Measurements from ENCODE around the gene HIP1R.

HIP1R gene

DNA sequence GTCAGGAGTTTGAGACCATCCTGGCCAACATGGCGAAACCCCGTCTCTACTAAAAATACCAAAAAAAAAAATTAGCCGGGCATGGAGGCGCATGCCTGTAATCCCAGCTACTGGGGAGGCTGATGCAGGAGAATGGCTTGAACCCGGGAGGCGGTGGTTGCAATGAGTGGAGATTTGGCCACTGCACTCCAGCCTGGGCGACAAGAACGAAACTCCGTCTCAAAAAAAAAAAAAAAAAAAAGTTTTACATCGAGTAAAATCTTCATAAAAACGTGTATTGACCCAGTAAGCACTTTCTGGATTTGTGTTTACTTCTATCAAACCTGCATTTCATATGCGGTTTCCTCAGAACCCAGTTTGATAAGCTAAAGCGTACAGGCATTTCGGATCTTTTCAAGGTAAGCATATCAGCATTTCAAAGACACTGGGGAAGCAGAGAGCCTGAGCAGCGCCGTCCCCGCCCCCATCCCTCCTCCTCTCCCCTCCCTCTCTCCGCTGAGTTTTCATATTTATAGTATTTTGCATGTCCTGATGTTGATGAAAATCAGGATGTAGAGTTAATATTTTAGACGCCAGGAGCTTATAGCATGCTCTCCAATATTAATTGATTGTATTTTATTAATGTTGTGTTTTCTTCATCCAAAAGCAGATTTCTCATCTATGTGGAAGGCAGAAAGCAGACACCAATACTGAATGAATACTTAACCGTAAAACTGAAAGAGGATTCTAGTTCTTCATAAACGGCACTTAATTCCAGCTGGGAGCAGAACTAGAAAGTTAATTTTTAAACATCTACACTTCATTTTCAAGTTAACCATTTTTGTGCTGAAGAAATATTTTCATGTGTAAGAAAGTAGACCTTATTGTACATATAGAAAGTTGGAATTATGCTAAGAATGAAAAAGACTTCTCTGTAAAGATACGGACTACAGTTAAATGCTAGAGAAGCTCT lies 9.2 kb upstream of the HIP1R start:
- H3K4me1 ChIP-seq (ENCODE audit: insufficient read depth, low read length): no peaks in the 10 kb centered on the region
- DNase-seq (no peak), ATAC-seq (ENCODE audit: insufficient read depth, low read depth) (no peak)
- TF ChIP-seq, protein P1, sequence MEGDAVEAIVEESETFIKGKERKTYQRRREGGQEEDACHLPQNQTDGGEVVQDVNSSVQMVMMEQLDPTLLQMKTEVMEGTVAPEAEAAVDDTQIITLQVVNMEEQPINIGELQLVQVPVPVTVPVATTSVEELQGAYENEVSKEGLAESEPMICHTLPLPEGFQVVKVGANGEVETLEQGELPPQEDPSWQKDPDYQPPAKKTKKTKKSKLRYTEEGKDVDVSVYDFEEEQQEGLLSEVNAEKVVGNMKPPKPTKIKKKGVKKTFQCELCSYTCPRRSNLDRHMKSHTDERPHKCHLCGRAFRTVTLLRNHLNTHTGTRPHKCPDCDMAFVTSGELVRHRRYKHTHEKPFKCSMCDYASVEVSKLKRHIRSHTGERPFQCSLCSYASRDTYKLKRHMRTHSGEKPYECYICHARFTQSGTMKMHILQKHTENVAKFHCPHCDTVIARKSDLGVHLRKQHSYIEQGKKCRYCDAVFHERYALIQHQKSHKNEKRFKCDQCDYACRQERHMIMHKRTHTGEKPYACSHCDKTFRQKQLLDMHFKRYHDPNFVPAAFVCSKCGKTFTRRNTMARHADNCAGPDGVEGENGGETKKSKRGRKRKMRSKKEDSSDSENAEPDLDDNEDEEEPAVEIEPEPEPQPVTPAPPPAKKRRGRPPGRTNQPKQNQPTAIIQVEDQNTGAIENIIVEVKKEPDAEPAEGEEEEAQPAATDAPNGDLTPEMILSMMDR (IDR thresholded peaks at IDR 0.05; ENCODE audit: borderline replicate concordance, extremely low read depth, low read length, poor library complexity, severe bottlenecking): no peak
- no peak for TF ChIP-seq EZH2 (IDR thresholded peaks at IDR 0.05; ENCODE audit: borderline replicate concordance, low read depth, low read length, severe bottlenecking)
- H3K79me2 ChIP-seq (ENCODE audit: insufficient read depth, low read length): no peaks in the 10 kb centered on the region
- H3K27me3 ChIP-seq (ENCODE audit: insufficient read depth, low read length, poor library complexity): no peaks in the 10 kb centered on the region
- no peaks in the 10 kb centered on the region for H4K20me1 ChIP-seq (ENCODE audit: insufficient read depth, low read length)
- H3K4me3 ChIP-seq (ENCODE audit: low read depth in 1 of 2, low read length in 2 of 2): no peak overlapping the region
- no peaks in the 10 kb centered on the region for H3K9me3 ChIP-seq (ENCODE audit: insufficient read depth, low read length, severe bottlenecking)
- no peak overlapping the region for H3K9ac ChIP-seq (ENCODE audit: low read depth, low read length)
- no peaks in the 10 kb centered on the region for H3K36me3 ChIP-seq (ENCODE audit: insufficient read depth, low read length)
- no peak overlapping the region for H2AFZ ChIP-seq (ENCODE audit: low read depth, low read length)
- no peak overlapping the region for H3K4me2 ChIP-seq (ENCODE audit: insufficient read depth, low read length)
- no peak overlapping the region for H3K27ac ChIP-seq (ENCODE audit: low read length)

DNA sequence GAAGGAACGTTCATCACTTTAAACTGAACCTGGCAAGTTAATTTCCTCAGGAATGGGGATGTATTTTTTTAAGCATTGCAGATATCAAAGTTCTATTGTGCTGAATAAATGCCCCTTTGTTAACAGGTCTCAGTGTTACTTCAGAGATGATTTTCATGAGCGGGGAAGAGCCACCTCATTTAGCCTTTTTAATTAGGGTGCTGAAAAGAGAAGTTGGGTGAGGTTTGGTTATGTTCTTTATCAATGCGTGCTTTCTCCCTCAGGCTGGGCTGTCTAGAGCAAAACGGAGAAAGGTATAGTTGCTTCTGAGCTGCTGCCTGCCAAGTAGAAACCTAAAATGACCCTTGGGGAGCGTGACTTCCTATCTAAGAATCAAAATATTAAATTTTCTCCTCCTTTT lies 8.0 kb upstream of the HIP1R start:
- DNase-seq: no peak
- Histone ChIP-seq H3K4me1 (ENCODE audit: insufficient read depth, low read length) (no peaks in the 10 kb centered on the region), H3K9me3 (ENCODE audit: insufficient read depth, low read length, severe bottlenecking) (no peaks in the 10 kb centered on the region), H3K79me2 (ENCODE audit: insufficient read depth, low read length) (no peaks in the 10 kb centered on the region), H3K4me3 (ENCODE audit: low read depth in 1 of 2, low read length in 2 of 2) (no peak overlapping the region), H3K4me2 (ENCODE audit: insufficient read depth, low read length) (no peak overlapping the region), H2AFZ (ENCODE audit: low read depth, low read length) (no peak overlapping the region), H3K27me3 (ENCODE audit: insufficient read depth, low read length, poor library complexity) (no peaks in the 10 kb centered on the region), H3K27ac (ENCODE audit: low read length) (no peak overlapping the region), H3K36me3 (ENCODE audit: insufficient read depth, low read length) (no peaks in the 10 kb centered on the region), H4K20me1 (ENCODE audit: insufficient read depth, low read length) (no peaks in the 10 kb centered on the region), H3K9ac (ENCODE audit: low read depth, low read length) (no peak overlapping the region)
- ATAC-seq (ENCODE audit: insufficient read depth, low read depth): no peak
- TF ChIP-seq EZH2 (IDR thresholded peaks at IDR 0.05; ENCODE audit: borderline replicate concordance, low read depth, low read length, severe bottlenecking): no peak
- TF ChIP-seq, protein P1 (IDR thresholded peaks at IDR 0.05; ENCODE audit: borderline replicate concordance, extremely low read depth, low read length, poor library complexity, severe bottlenecking): no peak

DNA sequence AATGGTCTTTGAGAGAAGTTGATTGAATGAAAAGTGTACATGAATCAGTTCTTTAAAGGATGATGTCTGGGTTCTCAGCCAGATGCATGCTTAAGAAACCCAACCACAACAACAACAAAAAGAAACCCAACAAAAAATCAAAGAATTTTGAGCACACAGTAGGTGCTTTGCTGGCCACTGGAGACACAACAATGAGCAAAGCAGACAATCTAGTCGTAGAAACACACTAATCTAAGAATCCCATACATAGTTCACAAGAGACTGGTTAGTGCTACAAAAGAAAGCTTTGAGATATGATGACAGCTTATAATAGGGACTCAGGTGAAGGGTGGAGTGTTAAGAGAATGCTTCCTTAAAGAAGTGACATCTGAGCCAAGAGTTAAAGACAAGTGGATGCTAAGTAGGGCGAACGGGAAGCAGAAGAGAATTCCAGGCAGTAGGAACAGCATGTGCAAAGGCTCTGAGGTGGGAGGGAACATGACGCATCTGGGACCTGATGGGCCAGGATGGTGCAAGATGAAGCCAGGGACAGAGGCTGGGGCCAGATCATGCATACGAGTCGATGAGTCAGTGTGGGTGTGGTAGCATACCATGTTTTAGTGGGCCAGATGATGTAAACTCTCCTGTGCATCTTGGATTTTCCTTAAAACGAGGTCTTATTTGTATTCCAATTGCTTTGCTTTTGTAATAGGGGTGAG lies 4.6 kb upstream of the HIP1R start:
- TF ChIP-seq EZH2 (IDR thresholded peaks at IDR 0.05; ENCODE audit: borderline replicate concordance, low read depth, low read length, severe bottlenecking): no peak
- TF ChIP-seq, protein P1 (IDR thresholded peaks at IDR 0.05; ENCODE audit: borderline replicate concordance, extremely low read depth, low read length, poor library complexity, severe bottlenecking): no peak
- Histone ChIP-seq H2AFZ (ENCODE audit: low read depth, low read length) (no peak overlapping the region), H3K79me2 (ENCODE audit: insufficient read depth, low read length) (no peaks in the 10 kb centered on the region), H4K20me1 (ENCODE audit: insufficient read depth, low read length) (peaks cover 3% of the 10 kb centered on the region; the same call in 1 of the 2 replicates), H3K4me2 (ENCODE audit: insufficient read depth, low read length) (no peak overlapping the region), H3K9ac (ENCODE audit: low read depth, low read length) (no peak overlapping the region), H3K4me3 (ENCODE audit: low read depth in 1 of 2, low read length in 2 of 2) (no peak overlapping the region), H3K27me3 (ENCODE audit: insufficient read depth, low read length, poor library complexity) (no peaks in the 10 kb centered on the region), H3K27ac (ENCODE audit: low read length) (no peak overlapping the region), H3K9me3 (ENCODE audit: insufficient read depth, low read length, severe bottlenecking) (no peaks in the 10 kb centered on the region), H3K36me3 (ENCODE audit: insufficient read depth, low read length) (no peaks in the 10 kb centered on the region), H3K4me1 (ENCODE audit: insufficient read depth, low read length) (peaks cover 8% of the 10 kb centered on the region)
- ATAC-seq (ENCODE audit: insufficient read depth, low read depth) (no peak), DNase-seq (no peak)

All from DND-41 (cell line).